Measurements from ENCODE around the gene MYOT. TPM values are rescaled to one million over a fixed set of nuclear protein-coding genes. Genes with fewer than 3 reads are reported as not detected.
A peak's percentile ranks its signal among the peaks of the same experiment; 100 is the strongest.

The MYOT gene
- total and polyA plus RNA-seq, 5 donors = 11.1 to 14.5 (median 13.0) TPM

- H3K27ac ChIP-seq (ENCODE audit: low read length) = no peak overlapping the region
- WGBS = 82% methylated on average over 3 of the region's 3 CpGs
- H3K27me3 ChIP-seq (ENCODE audit: control insufficient read depth, insufficient read depth) = no peaks in the 10 kb centered on the region
- intact Hi-C loops (cut with DNase I) = no loop called here
- no peak overlapping the region for H3K4me3 ChIP-seq (ENCODE audit: low read length)
- DNase-seq (no peak), ATAC-seq (no peak)
- H3K9me3 ChIP-seq (ENCODE audit: control insufficient read depth, low read length) = no peaks in the 10 kb centered on the region
- peaks cover 4% of the 10 kb centered on the region for H3K4me1 ChIP-seq (ENCODE audit: control insufficient read depth, insufficient read depth, low read length)
These were observed 4.8 kb downstream of the MYOT start for GRCh38 chr5:137872466-137872865.

GRCh38 chr5:137876101-137876500 lies 8.4 kb downstream of the MYOT start:
- Histone ChIP-seq H3K27me3 (ENCODE audit: control insufficient read depth, insufficient read depth) (no peaks in the 10 kb centered on the region), H3K27ac (ENCODE audit: low read length) (no peak overlapping the region), H3K9me3 (ENCODE audit: control insufficient read depth, low read length) (no peaks in the 10 kb centered on the region), H3K4me1 (ENCODE audit: control insufficient read depth, insufficient read depth, low read length) (no peaks in the 10 kb centered on the region), H3K4me3 (ENCODE audit: low read length) (no peak overlapping the region)
- ATAC-seq (no peak), DNase-seq (no peak)
- intact Hi-C loops (cut with DNase I) = no loop called here

GRCh38 chr5:137880313-137880712 lies 12.7 kb downstream of the MYOT start:
- DNase-seq (no peak), ATAC-seq (peak; percentile 64 to 80)
- Histone ChIP-seq H3K9me3 (ENCODE audit: control insufficient read depth, low read length) (no peaks in the 10 kb centered on the region), H3K27ac (ENCODE audit: low read length) (no peak overlapping the region), H3K4me1 (ENCODE audit: control insufficient read depth, insufficient read depth, low read length) (no peaks in the 10 kb centered on the region), H3K4me3 (ENCODE audit: low read length) (no peak overlapping the region), H3K27me3 (ENCODE audit: control insufficient read depth, insufficient read depth) (no peaks in the 10 kb centered on the region)
- 68% methylated on average over 1 of the region's 1 CpG for WGBS
- intact Hi-C loops (cut with DNase I) = no loop called here

- DNase-seq (no peak), ATAC-seq (no peak)
- no peaks in the 10 kb centered on the region for H3K9me3 ChIP-seq (ENCODE audit: control insufficient read depth, low read length)
- H3K27me3 ChIP-seq (ENCODE audit: control insufficient read depth, insufficient read depth) = no peaks in the 10 kb centered on the region
- peak overlapping the region; percentile 27 for H3K27ac ChIP-seq (ENCODE audit: low read length)
- intact Hi-C loops (cut with DNase I) = no loop called here
- peak overlapping the region; percentile 69 for H3K4me3 ChIP-seq (ENCODE audit: low read length)
- WGBS = 81% methylated on average over 2 of the region's 2 CpGs
- H3K4me1 ChIP-seq (ENCODE audit: control insufficient read depth, insufficient read depth, low read length) = no peaks in the 10 kb centered on the region
These were observed 20.2 kb downstream of the MYOT start for GRCh38 chr5:137887831-137888230.

GRCh38 chr5:137888466-137888862 lies 20.8 kb downstream of the MYOT start:
- WGBS = 18% methylated on average over 7 of the region's 7 CpGs
- peak overlapping the region; percentile 65 for H3K27ac ChIP-seq (ENCODE audit: low read length)
- ATAC-seq (peak in 1 of 2 donors; percentile 8), DNase-seq (no peak)
- H3K27me3 ChIP-seq (ENCODE audit: control insufficient read depth, insufficient read depth) = no peaks in the 10 kb centered on the region
- intact Hi-C loops (cut with DNase I) = no loop called here
- H3K9me3 ChIP-seq (ENCODE audit: control insufficient read depth, low read length) = no peaks in the 10 kb centered on the region
- H3K4me1 ChIP-seq (ENCODE audit: control insufficient read depth, insufficient read depth, low read length) = no peaks in the 10 kb centered on the region
- peak overlapping the region; percentile 69 for H3K4me3 ChIP-seq (ENCODE audit: low read length)

GRCh38 chr5:137888863-137889759 lies 21.5 kb downstream of the MYOT start, which contains the start of gene PKD2L2:
PKD2L2 (plus strand) TSS chr5:137889457; CDS start chr5:137889492, 35 bp downstream.
- Histone ChIP-seq H3K4me1 (ENCODE audit: control insufficient read depth, insufficient read depth, low read length) (no peaks in the 10 kb centered on the region), H3K9me3 (ENCODE audit: control insufficient read depth, low read length) (no peaks in the 10 kb centered on the region), H3K27ac (ENCODE audit: low read length) (peak within 1 kb of the TSS; percentile 65), H3K27me3 (ENCODE audit: control insufficient read depth, insufficient read depth) (no peaks in the 10 kb centered on the region), H3K4me3 (ENCODE audit: low read length) (peak within 1 kb of the TSS; percentile 69)
- whole genome bisulfite sequencing = 11% methylated on average over 59 of the region's 59 CpGs
- ATAC-seq (peak; percentile 98), DNase-seq (peak; percentile 92 to 96 (median 96))
- intact Hi-C loops (cut with DNase I) = no loop called here

DNA sequence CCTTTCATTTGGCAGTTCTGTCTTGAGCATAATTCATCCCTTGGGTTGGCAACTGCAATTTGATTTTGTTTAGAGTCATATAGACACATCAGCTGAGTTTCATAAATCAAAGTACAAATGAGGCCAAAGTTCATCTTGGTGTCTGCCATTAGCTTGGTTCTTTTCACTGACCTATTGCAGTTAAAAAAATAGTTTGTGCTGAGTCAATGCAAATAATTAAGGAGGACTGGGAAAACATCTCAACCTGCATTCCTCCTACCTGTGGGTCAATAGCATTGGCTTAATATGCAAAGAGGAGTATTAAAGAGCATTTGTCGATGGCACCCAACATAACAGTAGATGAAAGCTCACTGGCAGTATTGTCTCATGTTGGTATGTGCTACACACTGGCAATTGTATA lies 23.2 kb downstream of the MYOT start:
- intact Hi-C loops (cut with DNase I) = no loop called here
- WGBS = 97% methylated on average over 1 of the region's 1 CpG

DNA sequence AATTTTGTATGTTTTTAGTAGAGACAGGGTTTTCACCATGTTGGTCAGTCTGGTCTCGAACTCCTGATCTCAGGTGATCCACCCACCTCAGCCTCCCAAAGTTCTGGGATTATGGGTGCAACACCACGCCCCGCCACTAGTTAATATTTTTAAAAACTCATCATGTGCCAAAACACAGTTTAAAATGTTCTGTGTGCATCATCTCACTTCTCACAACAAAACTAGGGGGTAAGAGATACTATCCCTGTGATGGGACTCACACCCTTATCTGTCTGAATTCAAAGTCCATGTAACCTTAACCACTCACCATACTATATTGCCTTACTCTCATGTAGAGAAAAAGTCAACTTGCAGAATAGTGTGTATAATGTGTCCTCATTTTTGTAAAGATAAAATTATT lies 24.2 kb downstream of the MYOT start:
- Histone ChIP-seq H3K27me3 (ENCODE audit: control insufficient read depth, insufficient read depth) (no peaks in the 10 kb centered on the region), H3K4me3 (ENCODE audit: low read length) (no peak overlapping the region), H3K4me1 (ENCODE audit: control insufficient read depth, insufficient read depth, low read length) (no peaks in the 10 kb centered on the region), H3K27ac (ENCODE audit: low read length) (no peak overlapping the region), H3K9me3 (ENCODE audit: control insufficient read depth, low read length) (no peaks in the 10 kb centered on the region)
- WGBS = 94% methylated on average over 3 of the region's 3 CpGs
- DNase-seq = no peak
- no peak for ATAC-seq
- intact Hi-C loops (cut with DNase I) = no loop called here

More for the DNA sequence above, 23.2 kb downstream of the MYOT start:
- no peak overlapping the region for H3K4me3 ChIP-seq (ENCODE audit: low read length)
- H3K27me3 ChIP-seq (ENCODE audit: control insufficient read depth, insufficient read depth) = no peaks in the 10 kb centered on the region
- DNase-seq (no peak), ATAC-seq (no peak)
- H3K27ac ChIP-seq (ENCODE audit: low read length) = no peak overlapping the region
- H3K4me1 ChIP-seq (ENCODE audit: control insufficient read depth, insufficient read depth, low read length) = no peaks in the 10 kb centered on the region
- no peaks in the 10 kb centered on the region for H3K9me3 ChIP-seq (ENCODE audit: control insufficient read depth, low read length)

DNA sequence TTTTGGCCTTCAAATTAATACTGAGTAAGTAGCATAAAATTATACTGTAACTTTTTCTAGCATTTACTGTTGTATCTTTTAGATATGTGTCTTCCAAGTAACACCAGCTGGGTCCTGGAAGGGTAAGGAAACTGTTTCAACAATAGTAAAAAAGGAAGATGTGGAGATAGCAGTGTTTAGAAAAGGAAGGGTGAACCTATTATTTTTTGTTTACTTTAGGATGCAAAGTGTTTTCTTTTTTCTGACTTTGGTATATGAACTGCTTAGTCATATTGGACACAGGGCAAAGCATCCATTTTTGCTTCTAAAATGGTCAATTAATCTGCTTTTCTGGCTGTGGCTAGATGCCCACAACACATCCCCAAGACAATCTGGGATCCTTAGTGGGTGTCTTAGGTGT lies 26.9 kb downstream of the MYOT start:
- ATAC-seq = peak in 1 of 2 donors; percentile 70
- intact Hi-C loops (cut with DNase I) = no loop called here
- H3K27ac ChIP-seq (ENCODE audit: low read length) = no peak overlapping the region

GRCh38 chr5:137896560-137896959 lies 28.9 kb downstream of the MYOT start:
- WGBS = 93% methylated on average over 3 of the region's 3 CpGs
- intact Hi-C loops (cut with DNase I) = no loop called here
- no peak for DNase-seq
- H3K4me3 ChIP-seq (ENCODE audit: low read length) = no peak overlapping the region
- no peak for ATAC-seq
- no peak overlapping the region for H3K27ac ChIP-seq (ENCODE audit: low read length)
- H3K9me3 ChIP-seq (ENCODE audit: control insufficient read depth, low read length) = no peaks in the 10 kb centered on the region
- H3K4me1 ChIP-seq (ENCODE audit: control insufficient read depth, insufficient read depth, low read length) = no peaks in the 10 kb centered on the region
- no peaks in the 10 kb centered on the region for H3K27me3 ChIP-seq (ENCODE audit: control insufficient read depth, insufficient read depth)

More for the DNA sequence above, 26.9 kb downstream of the MYOT start:
- Histone ChIP-seq H3K4me1 (ENCODE audit: control insufficient read depth, insufficient read depth, low read length) (no peaks in the 10 kb centered on the region), H3K9me3 (ENCODE audit: control insufficient read depth, low read length) (no peaks in the 10 kb centered on the region), H3K4me3 (ENCODE audit: low read length) (no peak overlapping the region), H3K27me3 (ENCODE audit: control insufficient read depth, insufficient read depth) (no peaks in the 10 kb centered on the region)
- no peak for DNase-seq

GRCh38 chr5:137899493-137899892 lies 31.8 kb downstream of the MYOT start:
- Histone ChIP-seq H3K9me3 (ENCODE audit: control insufficient read depth, low read length) (no peaks in the 10 kb centered on the region), H3K4me3 (ENCODE audit: low read length) (no peak overlapping the region), H3K4me1 (ENCODE audit: control insufficient read depth, insufficient read depth, low read length) (no peaks in the 10 kb centered on the region), H3K27me3 (ENCODE audit: control insufficient read depth, insufficient read depth) (no peaks in the 10 kb centered on the region), H3K27ac (ENCODE audit: low read length) (no peak overlapping the region)
- DNase-seq = no peak
- intact Hi-C loops (cut with DNase I) = no loop called here
- 88% methylated on average over 3 of the region's 3 CpGs for WGBS
- ATAC-seq = no peak

Measured in right cardiac atrium (tissue), 5 donors.